Measurements from ENCODE around the gene ZBTB4. TPM values are rescaled to one million over a fixed set of nuclear protein-coding genes. Genes with fewer than 3 reads are reported as not detected.

The ZBTB4 gene
- total RNA-seq, 1 experiment from 2014 or later = 17.1 TPM

GRCh38 chr17:7440113-7440833, 39.2 kb downstream of the ZBTB4 start:
- no peak for TF ChIP-seq FOSL1 (IDR thresholded peaks at IDR 0.05; ENCODE audit: low read depth)
- TF ChIP-seq EZH2phosphoT487 (IDR thresholded peaks at IDR 0.05; ENCODE audit: borderline replicate concordance) = no peak
- TF ChIP-seq MAX (IDR thresholded peaks at IDR 0.05) = no peak
- TF ChIP-seq RAD21 (IDR thresholded peaks at IDR 0.05; ENCODE audit: low read depth) = no peak
- TF ChIP-seq EZH2 (IDR thresholded peaks at IDR 0.05) = no peak
- TF ChIP-seq ATF3 (IDR thresholded peaks at IDR 0.05) = no peak
- no peak for TF ChIP-seq ZBTB33 (IDR thresholded peaks at IDR 0.05; ENCODE audit: extremely low read depth, insufficient replicate concordance, low read length)
- TF ChIP-seq YY1 (IDR thresholded peaks at IDR 0.05; ENCODE audit: extremely low read depth, insufficient replicate concordance, low read depth, low read length) = no peak
- no peak for TF ChIP-seq SRF (IDR thresholded peaks at IDR 0.05; ENCODE audit: low read depth)
- H3K4me3 ChIP-seq (replicated peaks in 1 of 2; ENCODE audit: low read depth in 1 of 2, low read length in 2 of 2) = no peak overlapping the region
- DNase-seq (ENCODE audit: low read depth, low spot score) = no peak

More at GRCh38 chr17:7440113-7440833, 39.2 kb downstream of the ZBTB4 start:
- Histone ChIP-seq H3K79me2 (ENCODE audit: insufficient read depth, low read length) (no peaks in the 10 kb centered on the region), H2AFZ (ENCODE audit: low read depth, low read length, poor library complexity, severe bottlenecking) (no peak overlapping the region), H3K27ac (ENCODE audit: low read depth, low read length) (no peak overlapping the region), H3K4me1 (ENCODE audit: control insufficient read depth in 1 of 2, insufficient read depth in 2 of 2, low read length in 2 of 2) (peaks cover 25 to 43% of the 10 kb centered on the region in 2 experiments), H3K9ac (ENCODE audit: low read length) (no peak overlapping the region), H3K36me3 (ENCODE audit: control insufficient read depth in 1 of 2, insufficient read depth in 2 of 2, low read length in 2 of 2) (no peaks in the 10 kb centered on the region), H3K27me3 (ENCODE audit: insufficient read depth, low read length) (no peaks in the 10 kb centered on the region), H4K20me1 (ENCODE audit: insufficient read depth) (no peaks in the 10 kb centered on the region), H3K9me3 (ENCODE audit: control insufficient read depth in 1 of 2, insufficient read depth in 1 of 2, low read depth in 1 of 2, low read length in 2 of 2) (no peaks in the 10 kb centered on the region), H3K9me2 (ENCODE audit: insufficient read depth) (no peaks in the 10 kb centered on the region), H3K4me2 (ENCODE audit: low read length) (no peak overlapping the region)
- CTCF ChIA-PET = interaction anchor here (0.5 kb wide), 1 partner anchor 159 kb away, joined by 4 read pairs; the partner anchor contains the start of gene SLC2A4
- ATAC-seq = no peak
- POLR2A ChIA-PET = interaction anchor here (0.6 kb wide), 1 partner anchor 176 kb away, joined by 3 read pairs; no protein-coding TSS in a partner anchor
- no TSS peak for BruUV-seq (replicated peaks)
- RAD21 ChIA-PET (ENCODE audit: low non-redundant PET in 1 of 2, low total read pairs in 2 of 2, uncharacterized antibody in 2 of 2, unreplicated experiment in 2 of 2) = no interaction called here
- intact Hi-C loops (cut with micrococcal nuclease) = no loop called here

Measured in HCT116 (cell line).